GM20000 (cell line): ENCODE measurements around the gene NPHP4.

Experiments
- DNase-seq: peaks from one replicate; pipeline ENCODE4 v3.0.0; 2012; ENCODE audit warnings: low spot score
- CTCF ChIP-seq: IDR thresholded peaks from 2 replicates; pipeline ENCODE4 v1.5.1; 2012; ENCODE audit warnings: mild to moderate bottlenecking, control low read depth; ENCODE audit errors: extremely low read depth, missing control alignments

NPHP4 gene

GRCh38 chr1:5889462-5889861 lies 102.8 kb downstream of the NPHP4 start:
- no peak for DNase-seq
- TF ChIP-seq CTCF: no peak

DNA sequence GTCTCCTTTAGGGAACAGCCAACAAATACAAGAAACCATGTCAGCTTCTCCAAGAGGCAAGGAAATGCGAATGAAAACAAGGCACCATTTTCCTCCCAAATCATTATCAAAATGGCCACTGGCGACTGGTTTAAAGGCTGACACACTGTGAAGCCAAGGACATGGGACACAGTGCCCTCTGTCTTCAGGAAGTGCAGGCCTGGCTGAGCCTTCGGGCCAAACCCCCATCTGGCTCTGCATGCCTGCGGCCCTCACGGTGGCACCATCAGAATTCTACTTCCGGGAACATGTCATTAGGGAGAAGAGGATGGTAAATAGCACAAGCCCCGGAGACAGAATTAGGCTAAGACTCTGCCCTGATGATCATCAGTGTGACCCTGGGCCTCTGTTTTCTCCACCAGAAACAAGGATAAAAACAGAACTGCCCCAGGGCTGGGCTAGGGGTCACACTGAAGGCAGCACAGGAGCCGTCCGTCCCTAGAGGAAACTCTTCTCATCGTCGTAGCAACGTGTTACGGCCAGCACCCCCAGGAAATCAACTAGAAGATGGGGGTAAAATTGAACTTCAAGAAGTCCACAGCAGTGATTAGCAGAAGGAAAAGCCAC lies 103.5 kb downstream of the NPHP4 start:
- DNase-seq: no peak
- no peak for TF ChIP-seq CTCF

GRCh38 chr1:5887971-5888361 lies 104.3 kb downstream of the NPHP4 start:
- TF ChIP-seq CTCF: no peak
- no peak for DNase-seq

DNA sequence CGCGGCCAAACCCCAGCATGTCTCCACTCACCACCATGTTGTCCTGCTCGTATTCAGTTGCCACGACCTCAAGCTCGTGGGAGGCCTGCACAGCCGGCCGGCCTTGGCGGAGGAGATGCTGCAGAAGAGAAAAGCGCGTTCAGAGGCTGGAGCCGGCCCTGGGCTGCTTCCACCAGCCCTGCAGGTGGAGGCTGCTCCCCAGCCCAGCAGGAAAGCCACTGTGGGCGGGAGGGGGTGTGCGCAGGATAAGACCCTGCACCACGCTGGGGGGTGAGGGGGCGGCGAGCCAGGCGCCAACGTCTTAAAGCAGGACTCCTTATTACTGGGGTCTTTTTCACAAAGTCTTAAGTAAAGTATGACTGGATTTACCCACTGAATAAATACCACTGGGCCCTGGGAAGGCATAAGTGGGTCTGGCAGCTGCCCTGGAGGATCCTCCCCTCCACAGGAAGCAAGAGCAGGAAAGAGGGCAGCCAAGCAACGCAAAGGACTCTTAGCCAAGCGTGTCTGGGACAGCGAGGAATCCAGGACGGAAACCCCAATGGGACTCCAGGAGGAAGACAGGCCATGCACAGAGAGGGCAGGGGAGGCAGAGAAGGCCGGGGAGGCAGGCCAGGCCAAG lies 104.8 kb downstream of the NPHP4 start:
- no peak for DNase-seq
- TF ChIP-seq CTCF: no peak

DNA sequence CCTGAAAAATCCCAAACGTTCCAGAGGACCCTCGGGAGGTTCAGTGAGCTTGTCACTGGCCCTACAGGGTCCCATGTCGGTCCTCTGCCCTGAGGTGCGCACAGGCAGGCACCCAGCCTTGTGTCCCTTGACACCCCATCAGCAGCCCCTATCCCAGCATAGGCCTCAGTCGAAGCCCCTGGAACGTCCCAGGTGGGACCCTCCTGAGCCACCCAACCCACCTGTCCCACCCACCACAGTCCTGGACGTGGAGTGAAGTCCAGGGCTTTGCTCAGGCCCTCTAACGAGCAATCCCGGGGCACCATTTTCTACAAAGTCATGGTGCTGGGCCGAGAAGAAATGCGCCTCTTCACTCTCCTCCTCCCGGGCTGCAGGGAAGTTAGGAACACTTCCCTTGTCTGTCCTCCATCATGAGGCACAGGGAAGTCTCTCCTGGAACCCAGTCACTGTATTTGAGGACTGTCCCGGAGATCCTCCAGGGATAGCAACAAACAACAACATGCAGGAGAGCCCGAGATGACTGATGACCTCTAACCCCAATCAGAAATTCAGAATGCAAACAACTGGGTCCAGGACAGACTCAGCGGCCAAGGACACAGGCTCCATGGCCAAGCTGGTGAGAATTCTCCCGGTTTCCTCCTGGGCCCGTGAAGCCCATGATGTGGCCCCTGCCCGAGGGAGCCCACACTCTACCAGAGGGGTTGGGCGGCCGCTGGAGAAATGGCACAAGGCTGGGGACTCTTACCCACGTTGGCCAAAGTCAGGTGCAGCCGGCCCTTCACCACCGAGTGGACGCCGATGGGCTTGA lies 105.5 kb downstream of the NPHP4 start:
- DNase-seq: no peak
- TF ChIP-seq CTCF: no peak

- DNase-seq: no peak
- TF ChIP-seq CTCF: no peak
Observed at GRCh38 chr1:5886140-5886483, 106.1 kb downstream of the NPHP4 start.

DNA sequence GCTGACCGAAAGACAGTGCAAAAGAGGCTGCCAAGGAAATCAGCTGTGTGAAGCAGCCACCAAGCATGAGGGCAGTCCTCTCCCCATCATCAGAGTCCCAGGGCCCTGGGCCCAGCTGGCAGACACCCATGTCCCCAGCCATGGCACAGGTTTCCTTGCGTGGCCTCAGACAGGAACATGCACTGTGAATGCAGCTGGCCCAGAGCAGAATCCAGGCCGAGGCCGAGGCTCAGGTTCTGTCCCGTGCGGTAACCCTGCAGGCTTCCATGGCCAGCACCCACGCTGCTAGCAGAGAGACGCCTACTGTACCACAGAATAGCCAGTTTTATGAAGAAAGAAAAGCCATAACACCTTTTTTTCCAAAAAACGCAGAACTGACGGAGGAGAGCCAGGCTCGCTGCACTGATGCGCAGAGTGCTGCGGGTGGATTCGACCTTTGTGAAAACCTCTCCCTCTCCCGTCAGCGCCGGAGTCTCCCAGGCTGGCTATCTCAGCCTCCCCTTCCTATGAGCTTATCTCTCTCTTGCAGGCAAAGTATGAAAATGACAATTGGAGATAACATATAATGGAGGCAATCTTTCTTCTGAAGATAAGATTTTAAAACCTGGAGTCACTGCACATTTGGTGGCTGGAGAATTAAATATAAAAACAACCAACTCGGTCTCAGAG lies 106.6 kb downstream of the NPHP4 start:
- no peak for TF ChIP-seq CTCF
- no peak for DNase-seq
